ENCODE results near the gene RAB11B. TPM values are rescaled to one million over a fixed set of nuclear protein-coding genes. Genes with fewer than 3 reads are reported as not detected.
"Not testable (repeated sequence)": the region's sequence is repeated elsewhere in the genome, so short reads cannot be mapped to it uniquely, and the experiment has no call there.

The RAB11B gene
- total RNA-seq, 1 donor from 2014 or later: 100 TPM

GRCh38 chr19:8373867-8374813 lies 16.0 kb upstream of the RAB11B start:
- no peak overlapping the region for H3K27ac Mint-ChIP-seq
- H3K9me3 Mint-ChIP-seq: no peaks in the 10 kb centered on the region
- CTCF ChIA-PET: no interaction called here

GRCh38 chr19:8375766-8376165 lies 14.4 kb upstream of the RAB11B start:
- H3K36me3 Mint-ChIP-seq (ENCODE audit: low read depth): peaks cover 17% of the 10 kb centered on the region
- POLR2A ChIA-PET; H3K27ac Mint-ChIP-seq; H3K4me3 Mint-ChIP-seq; CTCF ChIA-PET; intact Hi-C loops (cut with micrococcal nuclease); ATAC-seq (ENCODE audit: low read depth); H3K4me1 Mint-ChIP-seq; DNase-seq; H3K9me3 Mint-ChIP-seq; H3K27me3 Mint-ChIP-seq: not testable (repeated sequence)

More at GRCh38 chr19:8373867-8374813, 16.0 kb upstream of the RAB11B start:
- intact Hi-C loops (cut with micrococcal nuclease): no loop called here
- no peak for ATAC-seq (ENCODE audit: low read depth)
- POLR2A ChIA-PET: no interaction called here
- Mint-ChIP-seq H3K4me3 (no peak overlapping the region), H3K36me3 (ENCODE audit: low read depth) (peaks cover 15% of the 10 kb centered on the region), H3K4me1 (no peaks in the 10 kb centered on the region), H3K27me3 (no peaks in the 10 kb centered on the region)
- no peak for DNase-seq
- TF ChIP-seq CTCF (IDR thresholded peaks at IDR 0.05): no peak

GRCh38 chr19:8376373-8376974 lies 13.7 kb upstream of the RAB11B start:
- intact Hi-C loops (cut with micrococcal nuclease): not testable (repeated sequence)

GRCh38 chr19:8377598-8377997 lies 12.6 kb upstream of the RAB11B start:
- Mint-ChIP-seq H3K27me3 (no peaks in the 10 kb centered on the region), H3K9me3 (no peaks in the 10 kb centered on the region), H3K27ac (no peak overlapping the region), H3K4me1 (no peaks in the 10 kb centered on the region), H3K36me3 (ENCODE audit: low read depth) (peaks cover 17% of the 10 kb centered on the region), H3K4me3 (no peak overlapping the region)
- no peak for TF ChIP-seq CTCF (IDR thresholded peaks at IDR 0.05)
- ChIA-PET CTCF (no interaction called here), POLR2A (no interaction called here)
- intact Hi-C loops (cut with micrococcal nuclease): no loop called here
- ATAC-seq (ENCODE audit: low read depth) (no peak), DNase-seq (no peak)

More at GRCh38 chr19:8376373-8376974, 13.7 kb upstream of the RAB11B start:
- CTCF ChIA-PET; POLR2A ChIA-PET; H3K4me3 Mint-ChIP-seq; H3K9me3 Mint-ChIP-seq; H3K4me1 Mint-ChIP-seq; DNase-seq; H3K27ac Mint-ChIP-seq; ATAC-seq (ENCODE audit: low read depth); H3K27me3 Mint-ChIP-seq: not testable (repeated sequence)
- peaks cover 17% of the 10 kb centered on the region for H3K36me3 Mint-ChIP-seq (ENCODE audit: low read depth)

GRCh38 chr19:8379156-8379891 lies 10.8 kb upstream of the RAB11B start:
- H3K4me1 Mint-ChIP-seq; DNase-seq; H3K27me3 Mint-ChIP-seq; H3K27ac Mint-ChIP-seq; POLR2A ChIA-PET; H3K4me3 Mint-ChIP-seq; ATAC-seq (ENCODE audit: low read depth); intact Hi-C loops (cut with micrococcal nuclease); H3K9me3 Mint-ChIP-seq: not testable (repeated sequence)
- peaks cover 12% of the 10 kb centered on the region for H3K36me3 Mint-ChIP-seq (ENCODE audit: low read depth)
- CTCF ChIA-PET: interaction anchor here (1.4 kb wide), 1 partner anchor 26 kb away, joined by 3 read pairs; no protein-coding TSS in a partner anchor

- ATAC-seq (ENCODE audit: low read depth); H3K36me3 Mint-ChIP-seq (ENCODE audit: low read depth); H3K4me1 Mint-ChIP-seq; intact Hi-C loops (cut with micrococcal nuclease); H3K27ac Mint-ChIP-seq; H3K27me3 Mint-ChIP-seq; H3K9me3 Mint-ChIP-seq; DNase-seq; POLR2A ChIA-PET; H3K4me3 Mint-ChIP-seq; CTCF ChIA-PET: not testable (repeated sequence)
These were observed 5.6 kb upstream of the RAB11B start for GRCh38 chr19:8384569-8384968.

GRCh38 chr19:8385103-8385502 lies 5.1 kb upstream of the RAB11B start:
- H3K27ac Mint-ChIP-seq; CTCF ChIA-PET; ATAC-seq (ENCODE audit: low read depth); H3K4me1 Mint-ChIP-seq; H3K9me3 Mint-ChIP-seq; H3K36me3 Mint-ChIP-seq (ENCODE audit: low read depth); H3K4me3 Mint-ChIP-seq; DNase-seq; H3K27me3 Mint-ChIP-seq; intact Hi-C loops (cut with micrococcal nuclease); POLR2A ChIA-PET: not testable (repeated sequence)

GRCh38 chr19:8385566-8385965 lies 4.6 kb upstream of the RAB11B start:
- H3K27ac Mint-ChIP-seq; H3K4me1 Mint-ChIP-seq; CTCF ChIA-PET; ATAC-seq (ENCODE audit: low read depth); POLR2A ChIA-PET; H3K9me3 Mint-ChIP-seq; H3K4me3 Mint-ChIP-seq; DNase-seq; H3K36me3 Mint-ChIP-seq (ENCODE audit: low read depth); intact Hi-C loops (cut with micrococcal nuclease); H3K27me3 Mint-ChIP-seq: not testable (repeated sequence)

GRCh38 chr19:8386419-8386818 lies 3.7 kb upstream of the RAB11B start:
- H3K27ac Mint-ChIP-seq; H3K9me3 Mint-ChIP-seq; H3K4me3 Mint-ChIP-seq; POLR2A ChIA-PET; H3K27me3 Mint-ChIP-seq; CTCF ChIA-PET; DNase-seq; ATAC-seq (ENCODE audit: low read depth); intact Hi-C loops (cut with micrococcal nuclease); H3K36me3 Mint-ChIP-seq (ENCODE audit: low read depth): not testable (repeated sequence)
- H3K4me1 Mint-ChIP-seq: peaks cover 13% of the 10 kb centered on the region

Measured in activated B cell treated with CpG ODN at 0.5 μM for 24 hours (primary cell).